ENCODE data around the gene SMIM10. TPM values are rescaled to one million over a fixed set of nuclear protein-coding genes. Genes with fewer than 3 reads are reported as not detected.
"Not testable (repeated sequence)": the region's sequence is repeated elsewhere in the genome, so short reads cannot be mapped to it uniquely, and the experiment has no call there.

Gene SMIM10
- total RNA-seq (not detected), total RNA-seq (0 to 2.2 (median 0.08) reads per million in 172 experiments)
- polyA plus RNA-seq (2013, experiment 1 of 2) = not detected
- 0.39 TPM for polyA plus RNA-seq (2013, experiment 2 of 2)

DNA sequence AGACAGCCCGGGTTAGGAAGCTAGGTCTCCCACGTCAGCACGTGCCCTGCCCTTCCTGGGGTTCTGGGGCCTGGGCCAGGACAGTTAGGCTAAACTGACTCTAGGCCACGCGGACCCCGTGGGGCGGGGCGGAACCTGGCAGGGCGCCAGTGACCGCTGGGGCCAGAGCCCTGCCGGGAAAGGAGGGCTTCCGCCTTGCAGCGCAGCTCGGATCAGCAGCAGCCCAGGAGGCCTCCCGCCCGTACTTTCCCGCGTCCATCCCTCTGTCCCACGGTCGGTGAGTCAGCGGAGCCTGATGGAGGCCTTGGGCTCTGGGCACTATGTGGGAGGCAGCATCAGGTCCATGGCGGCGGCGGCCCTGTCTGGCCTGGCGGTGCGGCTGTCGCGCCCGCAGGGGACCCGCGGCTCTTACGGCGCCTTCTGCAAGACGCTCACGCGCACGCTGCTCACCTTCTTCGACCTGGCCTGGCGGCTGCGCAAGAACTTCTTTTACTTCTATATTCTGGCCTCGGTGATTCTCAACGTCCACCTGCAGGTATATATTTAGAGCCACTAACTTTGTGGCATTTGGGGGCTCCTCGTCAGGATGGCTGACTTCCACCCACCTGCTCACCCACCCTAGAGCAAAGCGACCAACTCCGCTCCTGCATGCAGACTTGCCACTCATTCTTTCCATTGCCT lies at the start of gene SMIM10:
TSS of gene SMIM10 (plus strand) at position 191 of the 681 bp plus-strand sequence. CDS start at position 296, 105 bp downstream.
- Histone ChIP-seq H3K27ac (ENCODE audit: low read depth in 1 of 2, low read length in 2 of 2) (no peak within 1 kb of the TSS), H3K9me3 (ENCODE audit: control insufficient read depth in 1 of 2, insufficient read depth in 1 of 2, low read length in 2 of 2) (no peaks in the 10 kb centered on the region), H3K27me3 (ENCODE audit: control insufficient read depth in 1 of 2, insufficient read depth in 2 of 2, low read length in 2 of 2) (peaks cover 4 to 6% of the 10 kb centered on the region in 2 experiments), H3K36me3 (ENCODE audit: insufficient read depth, low read length) (no peaks in the 10 kb centered on the region), H3K4me1 (ENCODE audit: insufficient read depth, low read length) (peaks cover 9% of the 10 kb centered on the region), H3K4me3 (ENCODE audit: low read length) (peak within 1 kb of the TSS; percentile 34)
- H3K9me3 Mint-ChIP-seq = no peaks in the 10 kb centered on the region
- peak within 1 kb of the TSS; percentile 27 for H3K4me3 Mint-ChIP-seq
- peaks cover 16% of the 10 kb centered on the region for H3K4me1 Mint-ChIP-seq (ENCODE audit: low read depth)
- intact Hi-C loops (cut with DNase I, micrococcal nuclease) = no loop called here
- no peak within 1 kb of the TSS for H3K27ac Mint-ChIP-seq
- TF ChIP-seq, protein P1, sequence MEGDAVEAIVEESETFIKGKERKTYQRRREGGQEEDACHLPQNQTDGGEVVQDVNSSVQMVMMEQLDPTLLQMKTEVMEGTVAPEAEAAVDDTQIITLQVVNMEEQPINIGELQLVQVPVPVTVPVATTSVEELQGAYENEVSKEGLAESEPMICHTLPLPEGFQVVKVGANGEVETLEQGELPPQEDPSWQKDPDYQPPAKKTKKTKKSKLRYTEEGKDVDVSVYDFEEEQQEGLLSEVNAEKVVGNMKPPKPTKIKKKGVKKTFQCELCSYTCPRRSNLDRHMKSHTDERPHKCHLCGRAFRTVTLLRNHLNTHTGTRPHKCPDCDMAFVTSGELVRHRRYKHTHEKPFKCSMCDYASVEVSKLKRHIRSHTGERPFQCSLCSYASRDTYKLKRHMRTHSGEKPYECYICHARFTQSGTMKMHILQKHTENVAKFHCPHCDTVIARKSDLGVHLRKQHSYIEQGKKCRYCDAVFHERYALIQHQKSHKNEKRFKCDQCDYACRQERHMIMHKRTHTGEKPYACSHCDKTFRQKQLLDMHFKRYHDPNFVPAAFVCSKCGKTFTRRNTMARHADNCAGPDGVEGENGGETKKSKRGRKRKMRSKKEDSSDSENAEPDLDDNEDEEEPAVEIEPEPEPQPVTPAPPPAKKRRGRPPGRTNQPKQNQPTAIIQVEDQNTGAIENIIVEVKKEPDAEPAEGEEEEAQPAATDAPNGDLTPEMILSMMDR (IDR thresholded peaks at IDR 0.05) = no peak
- CTCF ChIA-PET = no interaction called here
- POLR2A ChIA-PET = interaction anchor here (0.6 kb wide), 1 partner anchor 187 kb away, joined by 3 read pairs; no protein-coding TSS in a partner anchor
- DNase-seq (peak in 8 of 14 experiments; percentile 0 to 63 (median 8)), ATAC-seq (ENCODE audit: poor library complexity) (no peak)
- no peaks in the 10 kb centered on the region for H3K36me3 Mint-ChIP-seq (ENCODE audit: low read depth)
- H3K27me3 Mint-ChIP-seq = peaks cover 33% of the 10 kb centered on the region

GRCh38 chrX:134946364-134946763 lies 44.4 kb upstream of the SMIM10 start:
- H3K36me3 Mint-ChIP-seq (ENCODE audit: low read depth); H3K27ac Mint-ChIP-seq; H3K4me1 Mint-ChIP-seq (ENCODE audit: low read depth); H3K4me3 ChIP-seq (ENCODE audit: low read length); H3K36me3 ChIP-seq (ENCODE audit: insufficient read depth, low read length); H3K9me3 ChIP-seq (ENCODE audit: control insufficient read depth in 1 of 2, insufficient read depth in 1 of 2, low read length in 2 of 2); H3K4me3 Mint-ChIP-seq; H3K9me3 Mint-ChIP-seq; CTCF ChIA-PET; ATAC-seq (ENCODE audit: poor library complexity); H3K27me3 ChIP-seq (ENCODE audit: control insufficient read depth in 1 of 2, insufficient read depth in 2 of 2, low read length in 2 of 2); H3K27me3 Mint-ChIP-seq; H3K27ac ChIP-seq (ENCODE audit: low read depth in 1 of 2, low read length in 2 of 2); intact Hi-C loops (cut with DNase I, micrococcal nuclease); H3K4me1 ChIP-seq (ENCODE audit: insufficient read depth, low read length); DNase-seq; POLR2A ChIA-PET: not testable (repeated sequence)

DNA sequence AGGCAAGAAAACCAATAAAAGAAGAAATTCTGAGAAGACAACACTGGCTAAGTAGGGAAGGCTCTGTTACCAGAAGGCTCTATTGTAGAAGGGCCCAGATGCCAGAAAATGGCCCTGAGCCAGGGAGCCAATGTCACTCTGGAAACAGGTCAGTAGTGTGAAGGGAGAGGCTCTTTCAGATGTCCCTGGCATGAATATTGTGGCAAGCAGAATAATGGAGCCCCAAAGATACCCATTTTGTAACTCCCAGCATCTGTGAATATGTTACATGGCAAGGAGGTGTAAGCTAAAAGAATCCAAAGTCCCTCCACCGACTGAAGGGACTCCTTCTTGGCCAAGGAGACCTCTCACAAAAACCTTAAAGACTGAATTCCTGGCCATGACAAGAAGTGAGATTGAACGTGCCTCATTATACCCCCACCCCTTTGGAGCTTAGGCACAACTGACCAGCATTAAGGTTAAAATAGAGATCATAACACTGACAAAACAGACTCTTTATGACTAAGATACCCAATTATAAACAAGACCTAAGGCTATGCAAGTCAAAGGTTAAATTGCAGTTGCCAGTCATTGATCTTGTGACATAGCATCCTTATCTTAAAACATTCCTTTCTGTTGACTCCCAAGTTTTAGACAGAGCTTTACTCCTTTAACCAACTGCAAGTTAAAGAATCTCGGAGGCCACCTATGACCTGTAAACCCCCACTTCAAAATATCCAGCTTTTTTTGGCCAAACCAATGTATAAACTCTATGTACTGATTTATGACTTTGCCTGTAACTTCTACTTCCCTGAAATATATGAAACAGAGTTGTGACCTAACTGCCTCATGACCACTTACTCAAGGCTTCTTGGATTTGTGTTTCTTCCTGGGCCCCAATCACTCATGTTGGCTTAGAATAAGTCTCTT lies 42.2 kb upstream of the SMIM10 start:
- H3K4me1 ChIP-seq (ENCODE audit: insufficient read depth, low read length) = no peaks in the 10 kb centered on the region
- intact Hi-C loops (cut with DNase I, micrococcal nuclease) = no loop called here
- POLR2A ChIA-PET = no interaction called here
- no peak overlapping the region for H3K4me3 ChIP-seq (ENCODE audit: low read length)
- Mint-ChIP-seq H3K27me3 (no peaks in the 10 kb centered on the region), H3K4me3 (no peak overlapping the region), H3K4me1 (ENCODE audit: low read depth) (no peaks in the 10 kb centered on the region), H3K27ac (no peak overlapping the region), H3K36me3 (ENCODE audit: low read depth) (no peaks in the 10 kb centered on the region), H3K9me3 (no peaks in the 10 kb centered on the region)
- no peaks in the 10 kb centered on the region for H3K36me3 ChIP-seq (ENCODE audit: insufficient read depth, low read length)
- no peak overlapping the region for H3K27ac ChIP-seq (ENCODE audit: low read depth in 1 of 2, low read length in 2 of 2)
- TF ChIP-seq, protein P1 (IDR thresholded peaks at IDR 0.05) = no peak
- no peak for DNase-seq
- H3K9me3 ChIP-seq (ENCODE audit: control insufficient read depth in 1 of 2, insufficient read depth in 1 of 2, low read length in 2 of 2) = no peaks in the 10 kb centered on the region
- CTCF ChIA-PET = no interaction called here
- H3K27me3 ChIP-seq (ENCODE audit: control insufficient read depth in 1 of 2, insufficient read depth in 2 of 2, low read length in 2 of 2) = no peaks in the 10 kb centered on the region
- ATAC-seq (ENCODE audit: poor library complexity) = no peak
